GM19035 (cell line): ENCODE measurements around the gene KCNE2.
"Not testable (repeated sequence)": the region's sequence is repeated elsewhere in the genome, so short reads cannot be mapped to it uniquely, and the experiment has no call there.

Experiments used
- ATAC-seq: cut with Tn5 transposase; IDR thresholded peaks from one replicate; pipeline ENCODE4 v1.9.1; 2021; ENCODE audit not compliant: unreplicated experiment

The KCNE2 gene

DNA sequence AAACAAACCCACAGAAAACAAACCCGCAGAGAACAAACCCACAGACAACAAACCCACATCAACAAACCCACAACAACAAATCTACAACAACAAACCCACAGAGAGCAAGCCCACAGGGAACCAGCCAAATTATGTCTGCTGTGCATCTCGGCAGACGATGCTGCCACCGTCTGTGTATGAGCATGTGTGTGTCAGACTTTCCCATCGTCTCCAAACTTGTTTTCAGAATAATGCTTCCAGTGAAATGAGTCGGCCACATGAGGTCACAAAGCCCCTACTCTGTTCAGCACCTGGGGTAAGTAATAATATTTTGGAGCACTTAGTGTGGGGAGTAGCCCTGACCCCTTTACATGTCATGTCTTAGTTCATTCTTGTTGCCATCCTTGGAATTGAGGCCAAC, 42.3 kb downstream of the KCNE2 start:
- not testable (repeated sequence) for ATAC-seq

DNA sequence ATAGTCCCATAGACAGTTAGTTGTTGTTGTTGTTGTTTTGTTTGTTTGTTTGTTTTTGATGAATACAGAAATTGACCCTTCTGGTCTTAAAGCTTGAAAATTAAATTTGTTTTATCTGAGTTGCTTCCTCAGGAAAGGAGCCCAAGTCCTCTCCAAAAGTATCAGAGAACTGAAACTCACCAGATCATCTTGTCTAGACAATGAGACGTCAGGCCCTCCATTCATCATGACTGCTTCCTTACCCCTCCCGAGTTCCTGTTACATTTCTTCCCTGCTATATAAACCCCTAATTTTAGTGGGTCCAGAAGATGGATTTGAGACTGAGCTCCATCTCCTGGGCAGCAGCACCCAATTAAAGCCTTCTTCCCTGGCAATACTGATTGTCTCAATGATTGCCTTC, 42.9 kb downstream of the KCNE2 start:
- not testable (repeated sequence) for ATAC-seq

DNA sequence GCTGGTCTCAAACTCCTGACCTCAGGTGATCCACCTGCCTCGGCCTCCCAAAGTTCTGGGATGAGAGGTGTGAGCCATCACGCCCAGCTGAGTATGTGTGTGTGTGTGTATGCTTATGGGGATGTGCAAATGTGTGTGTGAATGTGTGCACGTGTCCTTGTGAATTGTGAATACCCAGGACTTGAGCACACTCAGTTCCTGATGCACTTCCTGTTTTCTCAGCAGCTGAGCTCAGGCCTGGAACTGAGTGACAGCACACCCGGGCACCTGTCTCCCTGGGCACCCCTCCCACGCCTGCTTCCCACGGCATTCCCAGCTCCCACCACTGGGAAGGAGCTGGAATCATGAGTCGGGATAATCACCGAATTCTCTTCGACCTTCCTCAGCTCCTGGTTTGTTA, 43.5 kb downstream of the KCNE2 start:
- not testable (repeated sequence) for ATAC-seq

- ATAC-seq, result not testable (repeated sequence)
Measured at GRCh38 chr21:34417448-34418077, 53.8 kb downstream of the KCNE2 start.
